ENCODE data around the gene ASCL5. TPM values are rescaled to one million over a fixed set of nuclear protein-coding genes. Genes with fewer than 3 reads are reported as not detected.

ASCL5 gene
- total RNA-seq, 1 experiment from 2014 or later: 0.15 TPM

GRCh38 chr1:201066986-201067385 is 60.0 kb downstream of the ASCL5 start:
- Histone ChIP-seq H2AK5ac (ENCODE audit: insufficient read length, low read length) (no peak overlapping the region), H2BK20ac (ENCODE audit: low read depth, low read length, poor library complexity, severe bottlenecking) (no peak overlapping the region), H3K27ac (ENCODE audit: insufficient read length, low read depth, low read length) (no peak overlapping the region), H3K18ac (ENCODE audit: insufficient read length, low read depth, low read length) (no peak overlapping the region), H4K91ac (ENCODE audit: insufficient read length, low read depth, low read length) (no peak overlapping the region), H3K23me2 (ENCODE audit: insufficient read length, low read depth, low read length, poor library complexity, severe bottlenecking) (no peaks in the 10 kb centered on the region), H3K79me1 (ENCODE audit: insufficient read depth, low read depth, low read length, poor library complexity, severe bottlenecking) (no peaks in the 10 kb centered on the region), H3K27me3 (ENCODE audit: insufficient read depth, low read length) (no peaks in the 10 kb centered on the region), H2BK12ac (ENCODE audit: insufficient read length, low read depth, low read length) (no peak overlapping the region), H3T11ph (ENCODE audit: low read length) (no peak overlapping the region), H2BK5ac (ENCODE audit: insufficient read length, low read length) (no peak overlapping the region), H3K14ac (ENCODE audit: insufficient read depth, low read length) (no peak overlapping the region), H2BK120ac (ENCODE audit: low read depth, low read length, poor library complexity, severe bottlenecking) (no peak overlapping the region), H3K9me3 (ENCODE audit: control insufficient read depth, low read depth, low read length) (no peaks in the 10 kb centered on the region), H4K20me1 (ENCODE audit: control insufficient read depth, insufficient read depth, insufficient read length) (no peaks in the 10 kb centered on the region), H3K4me2 (ENCODE audit: insufficient read depth, insufficient read length, low read length) (no peak overlapping the region), H3K79me2 (ENCODE audit: insufficient read depth, low read length) (no peaks in the 10 kb centered on the region), H4K5ac (ENCODE audit: insufficient read length, low read depth, low read length) (no peak overlapping the region), H3K4ac (ENCODE audit: low read depth, low read length) (no peak overlapping the region), H3K23ac (ENCODE audit: insufficient read length, low read depth, low read length) (no peak overlapping the region), H2BK15ac (ENCODE audit: low read depth, low read length) (no peak overlapping the region), H3K4me1 (ENCODE audit: insufficient read depth, low read length) (no peaks in the 10 kb centered on the region), H3K56ac (ENCODE audit: insufficient read length, low read depth, low read length) (no peak overlapping the region), H2AFZ (ENCODE audit: low read length) (no peak overlapping the region), H3K9ac (ENCODE audit: extremely low read depth, insufficient read length, low read length) (no peak overlapping the region), H4K8ac (replicated peaks; ENCODE audit: insufficient read length, low read depth, low read length) (no peak overlapping the region)
- Mint-ChIP-seq H3K27me3 (ENCODE audit: low read depth) (peaks cover 5% of the 10 kb centered on the region), H3K9me3 (no peaks in the 10 kb centered on the region), H3K4me1 (peaks cover 9 to 35% of the 10 kb centered on the region in 2 experiments), H3K36me3 (ENCODE audit: insufficient read depth in 1 of 3, low read depth in 3 of 3) (no peaks in the 10 kb centered on the region), H3K4me3 (no peak overlapping the region), H3K27ac (no peak overlapping the region)
- WGBS (ENCODE audit: extremely low coverage, insufficient read length, low lambda C conversion rate): no CpG with 5 or more reads among the region's 4 CpGs
- DNase-seq: no peak
- no peak for TF ChIP-seq CTCF (conservative IDR thresholded peaks at IDR 0.05)
